IgD-negative memory B cell (primary cell): ENCODE data around the gene MED4. TPM values are rescaled to one million over a fixed set of nuclear protein-coding genes. Genes with fewer than 3 reads are reported as not detected.

Experiments used
- H3K27ac Mint-ChIP-seq, 3 donors: one replicate each; pipeline ENCODE4 v1.8.0; 2020 to 2022; ENCODE audit warnings: mild to moderate bottlenecking in 3 of 3, mixed read lengths in 3 of 3, moderate library complexity in 1 of 3
- H3K27me3 Mint-ChIP-seq: one replicate; pipeline ENCODE4 v1.8.0; 2021; ENCODE audit warnings: mixed read lengths
- H3K36me3 Mint-ChIP-seq: one replicate; pipeline ENCODE4 v1.8.0; 2020; ENCODE audit warnings: mild to moderate bottlenecking, mixed read lengths
- H3K4me1 Mint-ChIP-seq, 3 donors: one replicate each; pipeline ENCODE4 v1.8.0; 2020 to 2022; ENCODE audit warnings: mixed read lengths in 3 of 3, mild to moderate bottlenecking in 1 of 3
- H3K4me3 Mint-ChIP-seq, 4 donors: one replicate each; pipeline ENCODE4 v1.8.0; 2020 to 2022; ENCODE audit warnings: mild to moderate bottlenecking in 4 of 4, mixed read lengths in 4 of 4, moderate library complexity in 3 of 4
- H3K9me3 Mint-ChIP-seq, 3 donors: one replicate each; pipeline ENCODE4 v1.8.0; 2020 to 2021; ENCODE audit warnings: mixed read lengths in 3 of 3, mild to moderate bottlenecking in 1 of 3
- polyA plus RNA-seq: library from polyadenylated mRNA; unstranded; fragments of 300-500 nt; fragmentation: Illumina TruSeq; gene quantifications from one replicate; pipeline ENCODE4 v1.2.3, GENCODE V29; 2021

Gene MED4
- polyA plus RNA-seq, 1 donor from 2014 or later, result 76.6 TPM

DNA sequence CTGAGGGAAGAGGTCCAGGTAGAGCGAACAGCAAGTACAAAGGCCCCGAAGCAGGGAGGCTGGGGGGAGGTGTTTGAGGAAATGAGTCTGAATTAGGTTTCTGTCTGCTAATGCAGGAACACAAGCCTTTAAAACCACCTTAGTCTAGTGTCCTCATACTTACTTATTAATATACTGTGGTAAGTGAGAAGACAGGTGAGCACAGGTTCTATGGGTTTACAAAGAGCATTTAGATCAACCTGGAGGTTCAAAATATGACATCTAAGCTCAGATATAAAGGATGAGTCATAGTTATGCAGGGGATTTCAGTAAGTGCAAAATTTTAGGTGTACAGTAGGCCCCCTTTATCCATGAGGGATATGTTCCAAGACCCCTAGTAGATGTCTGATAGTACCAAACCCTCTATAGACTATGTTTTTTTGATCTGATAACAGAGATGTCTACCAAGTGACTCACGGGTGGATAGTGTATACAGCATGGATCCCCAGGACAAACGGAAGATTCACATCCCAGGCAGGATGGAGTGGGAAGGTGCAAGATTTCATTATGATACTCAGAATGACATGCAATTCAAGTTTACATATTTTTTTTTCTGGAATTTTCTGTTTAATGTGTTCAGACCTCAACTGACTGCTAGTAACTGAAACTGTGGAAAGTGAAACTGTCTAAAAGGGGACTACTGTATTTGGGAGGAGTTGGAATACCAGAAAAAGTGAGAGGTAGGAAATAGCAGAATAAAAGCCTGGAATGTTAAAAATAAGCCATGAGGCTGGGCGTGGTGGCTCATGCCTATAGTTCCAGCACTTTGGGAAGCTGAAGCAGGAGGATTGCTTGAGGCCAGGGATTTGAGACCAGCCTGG is 18.2 kb upstream of the MED4 start:
- H3K4me1 Mint-ChIP-seq, result no peaks in the 10 kb centered on the region

GRCh38 chr13:48110931-48111721 is 16.2 kb upstream of the MED4 start:
- Mint-ChIP-seq H3K4me3 (no peak overlapping the region), H3K4me1 (no peaks in the 10 kb centered on the region), H3K27me3 (peaks cover 8% of the 10 kb centered on the region), H3K36me3 (peaks cover 1% of the 10 kb centered on the region), H3K9me3 (peaks cover 0 to 3% (median 0%) of the 10 kb centered on the region in 3 donors), H3K27ac (no peak overlapping the region)

More for the DNA sequence above, 18.2 kb upstream of the MED4 start:
- peaks cover 0 to 3% (median 0%) of the 10 kb centered on the region in 3 donors for H3K9me3 Mint-ChIP-seq
- no peak overlapping the region for H3K27ac Mint-ChIP-seq
- H3K27me3 Mint-ChIP-seq, result peaks cover 14% of the 10 kb centered on the region
- H3K36me3 Mint-ChIP-seq, result peaks cover 1% of the 10 kb centered on the region
- H3K4me3 Mint-ChIP-seq, result no peak overlapping the region

GRCh38 chr13:48110132-48110868 is 15.4 kb upstream of the MED4 start:
- H3K27me3 Mint-ChIP-seq, result peaks cover 10% of the 10 kb centered on the region
- no peak overlapping the region for H3K4me3 Mint-ChIP-seq
- peaks cover 0 to 3% (median 0%) of the 10 kb centered on the region in 3 donors for H3K9me3 Mint-ChIP-seq
- peaks cover 1% of the 10 kb centered on the region for H3K36me3 Mint-ChIP-seq
- H3K4me1 Mint-ChIP-seq, result no peaks in the 10 kb centered on the region
- no peak overlapping the region for H3K27ac Mint-ChIP-seq

GRCh38 chr13:48108106-48108505 is 13.2 kb upstream of the MED4 start:
- H3K9me3 Mint-ChIP-seq, result no peaks in the 10 kb centered on the region
- peaks cover 1% of the 10 kb centered on the region for H3K36me3 Mint-ChIP-seq
- peaks cover 12% of the 10 kb centered on the region for H3K27me3 Mint-ChIP-seq
- H3K4me3 Mint-ChIP-seq, result no peak overlapping the region
- H3K4me1 Mint-ChIP-seq, result no peaks in the 10 kb centered on the region
- H3K27ac Mint-ChIP-seq, result no peak overlapping the region

DNA sequence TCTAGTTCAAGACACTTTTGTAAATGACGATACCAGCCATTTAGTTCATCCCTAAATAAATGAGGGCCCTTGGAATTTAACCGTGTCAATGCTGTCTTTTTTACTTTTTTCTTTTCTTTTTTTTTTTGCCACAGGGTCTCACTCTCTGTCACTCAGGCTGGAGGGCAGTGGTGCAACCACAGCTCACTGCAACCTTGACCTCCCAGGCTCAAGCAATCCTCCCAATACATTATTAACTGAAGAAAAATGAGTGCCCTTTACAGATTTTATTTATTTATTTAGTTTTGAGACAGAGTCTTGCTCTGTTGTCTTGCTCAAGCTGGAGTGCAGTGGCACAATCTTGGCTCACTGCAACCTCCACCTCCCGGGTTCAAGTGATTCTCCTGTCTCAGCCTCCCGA is 2.9 kb upstream of the MED4 start:
- no peaks in the 10 kb centered on the region for H3K36me3 Mint-ChIP-seq
- peaks cover 11 to 26% (median 15%) of the 10 kb centered on the region in 3 donors for H3K4me1 Mint-ChIP-seq
- no peak overlapping the region for H3K27ac Mint-ChIP-seq
- H3K4me3 Mint-ChIP-seq, result no peak overlapping the region
- H3K9me3 Mint-ChIP-seq, result no peaks in the 10 kb centered on the region
- no peaks in the 10 kb centered on the region for H3K27me3 Mint-ChIP-seq

- peaks cover 1% of the 10 kb centered on the region for H3K36me3 Mint-ChIP-seq
- H3K27ac Mint-ChIP-seq, result peak overlapping the region in 2 of 3 donors; percentile 23 to 43
- H3K27me3 Mint-ChIP-seq, result no peaks in the 10 kb centered on the region
- peaks cover 18 to 35% (median 21%) of the 10 kb centered on the region in 3 donors for H3K4me1 Mint-ChIP-seq
- H3K4me3 Mint-ChIP-seq, result peak overlapping the region in 1 of 4 donors; percentile 98
- H3K9me3 Mint-ChIP-seq, result no peaks in the 10 kb centered on the region
Measured at GRCh38 chr13:48096670-48097069, 1.8 kb upstream of the MED4 start.

DNA sequence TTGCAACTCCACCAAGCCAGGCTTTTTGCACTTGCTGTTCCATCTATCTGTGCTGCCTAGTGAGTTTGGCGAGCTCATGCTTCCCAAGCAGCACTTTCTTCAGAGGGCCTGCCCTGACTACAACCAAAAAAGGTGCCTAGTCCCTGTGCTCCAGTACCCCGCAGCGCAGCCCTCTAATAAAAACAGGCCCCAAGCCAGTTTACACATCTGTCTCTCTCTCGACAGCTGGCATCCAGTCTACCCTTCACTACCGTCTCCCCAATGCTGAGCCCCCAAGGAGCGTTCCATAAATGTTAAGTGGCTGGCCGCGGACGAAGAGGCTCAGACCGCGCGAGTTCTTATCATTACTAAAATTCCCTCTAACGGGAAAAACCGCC is 512 bp downstream of the MED4 start:
- Mint-ChIP-seq H3K27ac (peak overlapping the region; percentile 96 to 99 (median 99)), H3K4me3 (peak overlapping the region; percentile 95 to 99 (median 98)), H3K36me3 (peaks cover 2% of the 10 kb centered on the region), H3K27me3 (no peaks in the 10 kb centered on the region), H3K4me1 (peaks cover 27 to 46% (median 27%) of the 10 kb centered on the region in 3 donors), H3K9me3 (no peaks in the 10 kb centered on the region)

GRCh38 chr13:48093588-48093987 is 1.3 kb downstream of the MED4 start:
- Mint-ChIP-seq H3K4me3 (peak overlapping the region; percentile 95 to 99 (median 98)), H3K36me3 (peaks cover 2% of the 10 kb centered on the region), H3K27ac (peak overlapping the region in 2 of 3 donors; percentile 71 to 96), H3K9me3 (no peaks in the 10 kb centered on the region), H3K27me3 (no peaks in the 10 kb centered on the region), H3K4me1 (peaks cover 29 to 52% (median 31%) of the 10 kb centered on the region in 3 donors)

GRCh38 chr13:48086272-48086671 is 8.6 kb downstream of the MED4 start:
- Mint-ChIP-seq H3K4me3 (no peak overlapping the region), H3K36me3 (peaks cover 1% of the 10 kb centered on the region), H3K27ac (no peak overlapping the region), H3K27me3 (no peaks in the 10 kb centered on the region), H3K9me3 (no peaks in the 10 kb centered on the region), H3K4me1 (peaks cover 7 to 14% (median 11%) of the 10 kb centered on the region in 3 donors)

GRCh38 chr13:48081739-48082138 is 13.2 kb downstream of the MED4 start:
- Mint-ChIP-seq H3K4me3 (no peak overlapping the region), H3K9me3 (no peaks in the 10 kb centered on the region), H3K4me1 (peaks cover 3 to 9% (median 9%) of the 10 kb centered on the region in 3 donors), H3K36me3 (peaks cover 4% of the 10 kb centered on the region), H3K27me3 (no peaks in the 10 kb centered on the region), H3K27ac (no peak overlapping the region)

DNA sequence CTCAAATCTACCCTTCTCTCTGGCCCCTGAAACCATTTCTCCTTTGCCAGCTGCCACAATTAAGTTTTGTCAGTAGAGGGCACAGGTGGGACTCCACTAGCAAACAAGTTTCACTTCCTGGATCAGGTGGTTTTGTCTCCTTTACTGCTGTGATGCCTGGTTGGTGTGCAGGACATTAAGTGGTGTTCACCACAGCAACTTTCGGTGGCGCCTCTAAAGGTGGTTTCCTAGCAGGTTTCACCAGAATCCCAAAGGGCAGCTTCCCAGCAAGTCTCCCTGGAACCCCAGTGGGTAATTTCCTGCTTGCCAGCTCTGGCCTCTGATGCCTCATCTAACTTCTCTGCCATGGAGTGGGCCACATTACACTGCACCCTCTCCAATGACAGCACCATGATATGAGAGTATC is 16.6 kb downstream of the MED4 start:
- no peaks in the 10 kb centered on the region for H3K27me3 Mint-ChIP-seq
- H3K9me3 Mint-ChIP-seq, result no peaks in the 10 kb centered on the region
- H3K4me3 Mint-ChIP-seq, result no peak overlapping the region
- peaks cover 9% of the 10 kb centered on the region for H3K36me3 Mint-ChIP-seq
- H3K27ac Mint-ChIP-seq, result peak overlapping the region in 1 of 3 donors; percentile 67
- peaks cover 3 to 9% (median 8%) of the 10 kb centered on the region in 3 donors for H3K4me1 Mint-ChIP-seq

GRCh38 chr13:48074006-48074405 is 20.9 kb downstream of the MED4 start:
- peak overlapping the region in 1 of 4 donors; percentile 39 for H3K4me3 Mint-ChIP-seq
- no peak overlapping the region for H3K27ac Mint-ChIP-seq
- peaks cover 23% of the 10 kb centered on the region for H3K36me3 Mint-ChIP-seq
- peaks cover 0 to 9% (median 8%) of the 10 kb centered on the region in 3 donors for H3K4me1 Mint-ChIP-seq
- no peaks in the 10 kb centered on the region for H3K27me3 Mint-ChIP-seq
- H3K9me3 Mint-ChIP-seq, result peaks cover 1 to 9% (median 6%) of the 10 kb centered on the region in 3 donors

GRCh38 chr13:48072787-48073186 is 22.1 kb downstream of the MED4 start:
- Mint-ChIP-seq H3K27me3 (no peaks in the 10 kb centered on the region), H3K9me3 (peaks cover 1 to 11% (median 9%) of the 10 kb centered on the region in 3 donors), H3K27ac (no peak overlapping the region), H3K4me3 (no peak overlapping the region), H3K4me1 (no peaks in the 10 kb centered on the region), H3K36me3 (peaks cover 26% of the 10 kb centered on the region)

- H3K9me3 Mint-ChIP-seq, result peaks cover 1 to 11% (median 9%) of the 10 kb centered on the region in 3 donors
- no peak overlapping the region for H3K4me3 Mint-ChIP-seq
- no peaks in the 10 kb centered on the region for H3K27me3 Mint-ChIP-seq
- peaks cover 24% of the 10 kb centered on the region for H3K36me3 Mint-ChIP-seq
- H3K4me1 Mint-ChIP-seq, result peaks cover 0 to 1% (median 0%) of the 10 kb centered on the region in 3 donors
- no peak overlapping the region for H3K27ac Mint-ChIP-seq
Measured at GRCh38 chr13:48072304-48072703, 22.6 kb downstream of the MED4 start.
